ENCODE results near the gene TBC1D17. TPM values are rescaled to one million over a fixed set of nuclear protein-coding genes. Genes with fewer than 3 reads are reported as not detected.
A peak's percentile ranks its signal among the peaks of the same experiment; 100 is the strongest.

Gene TBC1D17
- total and polyA plus RNA-seq, 10 donors, result 20.8 to 53.5 (median 36.6) TPM

GRCh38 chr19:49891393-49891792, 13.9 kb downstream of the TBC1D17 start:
- 88 to 94% (median 91%) methylated on average over 17 of the region's 17 CpGs for WGBS, 5 donors

GRCh38 chr19:49892716-49893115, 15.2 kb downstream of the TBC1D17 start:
- Histone ChIP-seq H3K36me3 (peaks cover 0 to 17% (median 2%) of the 10 kb centered on the region in 6 donors), H3K4me3 (no peak overlapping the region), H3K9me3 (no peaks in the 10 kb centered on the region), H3K27ac (no peak overlapping the region), H3K27me3 (replicated peaks in 1 of 7) (peaks cover 0 to 10% (median 0%) of the 10 kb centered on the region in 7 donors), H3K4me1 (peaks cover 17 to 58% (median 43%) of the 10 kb centered on the region in 6 donors)
- intact Hi-C loops (cut with DNase I; ENCODE audit: low total_unique reads), result no loop called here
- 73 to 96% (median 90%) methylated on average over 1 of the region's 1 CpG for WGBS, 5 donors
- no peak for DNase-seq
- no peak for TF ChIP-seq POLR2A (IDR thresholded peaks at IDR 0.05)
- TF ChIP-seq POLR2AphosphoS5 (IDR thresholded peaks at IDR 0.05), result no peak
- no peak for TF ChIP-seq CTCF (IDR thresholded peaks at IDR 0.05 in 8 of 11, conservative IDR thresholded peaks at IDR 0.05 in 3 of 11)

More at GRCh38 chr19:49891393-49891792, 13.9 kb downstream of the TBC1D17 start:
- Histone ChIP-seq H3K27me3 (replicated peaks in 1 of 7) (peaks cover 0 to 10% (median 0%) of the 10 kb centered on the region in 7 donors), H3K36me3 (peaks cover 0 to 31% (median 2%) of the 10 kb centered on the region in 6 donors), H3K4me3 (no peak overlapping the region), H3K9me3 (no peaks in the 10 kb centered on the region), H3K27ac (peak overlapping the region in 1 of 8 donors; percentile 4), H3K4me1 (peaks cover 9 to 58% (median 35%) of the 10 kb centered on the region in 6 donors)
- intact Hi-C loops (cut with DNase I; ENCODE audit: low total_unique reads), result no loop called here
- TF ChIP-seq POLR2AphosphoS5 (IDR thresholded peaks at IDR 0.05), result no peak
- no peak for TF ChIP-seq CTCF (IDR thresholded peaks at IDR 0.05 in 8 of 11, conservative IDR thresholded peaks at IDR 0.05 in 3 of 11)
- TF ChIP-seq POLR2A (IDR thresholded peaks at IDR 0.05), result no peak
- no peak for DNase-seq

GRCh38 chr19:49894011-49894664, 16.6 kb downstream of the TBC1D17 start:
- no peak for TF ChIP-seq POLR2A (IDR thresholded peaks at IDR 0.05)
- TF ChIP-seq POLR2AphosphoS5 (IDR thresholded peaks at IDR 0.05), result no peak
- no peak for TF ChIP-seq CTCF (IDR thresholded peaks at IDR 0.05 in 8 of 11, conservative IDR thresholded peaks at IDR 0.05 in 3 of 11)
- H3K9me3 ChIP-seq, result no peaks in the 10 kb centered on the region
- H3K4me1 ChIP-seq, result peaks cover 26 to 69% (median 51%) of the 10 kb centered on the region in 6 donors
- DNase-seq, result no peak
- peaks cover 0 to 3% (median 0%) of the 10 kb centered on the region in 6 donors for H3K36me3 ChIP-seq
- no peak overlapping the region for H3K27ac ChIP-seq
- intact Hi-C loops (cut with DNase I; ENCODE audit: low total_unique reads), result no loop called here
- peaks cover 0 to 10% (median 0%) of the 10 kb centered on the region in 7 donors for H3K27me3 ChIP-seq (replicated peaks in 1 of 7)
- 82 to 95% (median 91%) methylated on average over 18 of the region's 18 CpGs for WGBS, 5 donors
- H3K4me3 ChIP-seq, result no peak overlapping the region

- Histone ChIP-seq H3K36me3 (no peaks in the 10 kb centered on the region), H3K9me3 (no peaks in the 10 kb centered on the region), H3K4me3 (no peak overlapping the region), H3K27me3 (replicated peaks in 1 of 7) (peaks cover 0 to 10% (median 0%) of the 10 kb centered on the region in 7 donors), H3K27ac (peak overlapping the region in 1 of 8 donors; percentile 11), H3K4me1 (peaks cover 25 to 61% (median 45%) of the 10 kb centered on the region in 6 donors)
- no peak for DNase-seq
- WGBS, 5 donors, result 77 to 90% (median 80%) methylated on average over 10 to 17 of the region's 17 CpGs
- intact Hi-C loops (cut with DNase I; ENCODE audit: low total_unique reads), result no loop called here
- no peak for TF ChIP-seq CTCF (IDR thresholded peaks at IDR 0.05 in 8 of 11, conservative IDR thresholded peaks at IDR 0.05 in 3 of 11)
- no peak for TF ChIP-seq POLR2A (IDR thresholded peaks at IDR 0.05)
- TF ChIP-seq POLR2AphosphoS5 (IDR thresholded peaks at IDR 0.05), result no peak
These were observed 17.5 kb downstream of the TBC1D17 start for GRCh38 chr19:49894879-49895565.
